Gastroesophageal sphincter (tissue), 3 donors: ENCODE results near the gene SIPA1L3.

Experiments used
- EP300 ChIP-seq: sonication (generic); formaldehyde crosslinking; IDR thresholded peaks from one replicate; pipeline ENCODE4 v1.6.1; 2017; ENCODE audit warnings: antibody characterized with exemption, mild to moderate bottlenecking
- POLR2A ChIP-seq, 2 donors: fragments of 450-650 bp; IDR thresholded peaks; one replicate each; pipeline ENCODE4 v1.6.1; 2017; ENCODE audit warnings: antibody characterized with exemption in 2 of 2, mild to moderate bottlenecking in 2 of 2, moderate library complexity in 1 of 2
- POLR2AphosphoS5 ChIP-seq: sonication (generic); formaldehyde crosslinking; IDR thresholded peaks from one replicate; pipeline ENCODE4 v1.6.1; 2017; ENCODE audit warnings: antibody characterized with exemption
- TF ChIP-seq, protein P1 (sequence below), 4 experiments: fragments of 200-600 bp in 2 of 4; fragments of 450-650 bp in 2 of 4; sonication (generic) in 1 of 4; IDR thresholded peaks; one replicate each; pipeline ENCODE4 v1.5.1; 2017 to 2019; ENCODE audit warnings: antibody characterized with exemption in 4 of 4, mild to moderate bottlenecking in 2 of 4, moderate library complexity in 2 of 4

DNA sequence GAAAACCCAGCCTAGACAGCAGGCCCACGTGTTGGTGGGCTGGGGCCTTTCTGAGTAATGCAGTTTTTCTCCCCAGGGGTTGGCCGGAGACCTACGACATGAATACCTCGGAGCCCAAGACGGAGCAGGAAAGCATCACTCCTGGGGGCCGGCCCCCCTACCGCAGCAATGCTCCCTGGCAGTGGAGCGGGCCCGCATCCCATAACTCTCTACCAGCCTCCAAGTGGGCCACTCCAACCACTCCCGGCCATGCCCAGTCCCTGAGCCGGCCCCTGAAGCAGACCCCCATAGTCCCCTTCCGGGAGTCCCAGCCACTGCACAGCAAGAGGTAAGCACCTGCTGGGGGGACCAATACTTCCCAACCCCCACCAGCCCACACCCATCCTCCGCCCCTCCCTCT is 234.1 kb downstream of the SIPA1L3 start:
- no peak for TF ChIP-seq POLR2A (IDR thresholded peaks at IDR 0.05)
- TF ChIP-seq, protein P1, sequence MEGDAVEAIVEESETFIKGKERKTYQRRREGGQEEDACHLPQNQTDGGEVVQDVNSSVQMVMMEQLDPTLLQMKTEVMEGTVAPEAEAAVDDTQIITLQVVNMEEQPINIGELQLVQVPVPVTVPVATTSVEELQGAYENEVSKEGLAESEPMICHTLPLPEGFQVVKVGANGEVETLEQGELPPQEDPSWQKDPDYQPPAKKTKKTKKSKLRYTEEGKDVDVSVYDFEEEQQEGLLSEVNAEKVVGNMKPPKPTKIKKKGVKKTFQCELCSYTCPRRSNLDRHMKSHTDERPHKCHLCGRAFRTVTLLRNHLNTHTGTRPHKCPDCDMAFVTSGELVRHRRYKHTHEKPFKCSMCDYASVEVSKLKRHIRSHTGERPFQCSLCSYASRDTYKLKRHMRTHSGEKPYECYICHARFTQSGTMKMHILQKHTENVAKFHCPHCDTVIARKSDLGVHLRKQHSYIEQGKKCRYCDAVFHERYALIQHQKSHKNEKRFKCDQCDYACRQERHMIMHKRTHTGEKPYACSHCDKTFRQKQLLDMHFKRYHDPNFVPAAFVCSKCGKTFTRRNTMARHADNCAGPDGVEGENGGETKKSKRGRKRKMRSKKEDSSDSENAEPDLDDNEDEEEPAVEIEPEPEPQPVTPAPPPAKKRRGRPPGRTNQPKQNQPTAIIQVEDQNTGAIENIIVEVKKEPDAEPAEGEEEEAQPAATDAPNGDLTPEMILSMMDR (IDR thresholded peaks at IDR 0.05) = no peak
- TF ChIP-seq EP300 = no peak
- no peak for TF ChIP-seq POLR2AphosphoS5
